MM.1S (cell line): ENCODE measurements around the gene SOX13.

Source experiments
- EZH2 ChIP-seq: fragments of 300-600 bp; sonication (generic); optimal IDR thresholded peaks from 2 replicates; pipeline ENCODE3; 2017; ENCODE audit warnings: low read depth, mild to moderate bottlenecking, antibody characterized with exemption, low read length, mixed read lengths
- EZH2phosphoT487 ChIP-seq: fragments of 300-600 bp; sonication (generic); IDR thresholded peaks from 2 replicates; pipeline ENCODE4 v1.6.1; 2018; ENCODE audit warnings: antibody characterized with exemption, low read length
- TF ChIP-seq, protein P1 (sequence below): fragments of 300-600 bp; sonication (generic); IDR thresholded peaks from 2 replicates; pipeline ENCODE4 v1.5.1; 2016; ENCODE audit warnings: antibody characterized with exemption, low read length, mixed read lengths

DNA sequence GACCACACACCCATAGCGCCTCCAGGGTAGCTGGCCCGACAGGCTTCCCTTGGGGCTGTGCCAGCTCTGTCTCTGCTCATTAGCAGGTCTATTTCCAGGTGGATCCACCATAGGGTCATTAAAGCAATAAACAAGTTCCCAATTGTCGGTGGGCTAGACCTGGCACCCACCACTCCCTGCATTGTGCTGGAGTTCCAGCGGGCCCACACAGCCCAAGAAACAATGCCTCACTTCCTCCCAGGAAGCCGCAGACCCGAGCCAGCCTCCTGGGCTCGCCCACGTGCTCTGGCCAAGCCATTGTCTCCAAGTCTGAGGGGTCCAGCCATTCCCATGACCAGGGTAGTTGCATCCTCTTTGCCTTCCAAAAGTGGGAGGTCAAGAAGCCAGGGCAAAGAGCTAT, 27.5 kb upstream of the SOX13 start:
- TF ChIP-seq, protein P1, sequence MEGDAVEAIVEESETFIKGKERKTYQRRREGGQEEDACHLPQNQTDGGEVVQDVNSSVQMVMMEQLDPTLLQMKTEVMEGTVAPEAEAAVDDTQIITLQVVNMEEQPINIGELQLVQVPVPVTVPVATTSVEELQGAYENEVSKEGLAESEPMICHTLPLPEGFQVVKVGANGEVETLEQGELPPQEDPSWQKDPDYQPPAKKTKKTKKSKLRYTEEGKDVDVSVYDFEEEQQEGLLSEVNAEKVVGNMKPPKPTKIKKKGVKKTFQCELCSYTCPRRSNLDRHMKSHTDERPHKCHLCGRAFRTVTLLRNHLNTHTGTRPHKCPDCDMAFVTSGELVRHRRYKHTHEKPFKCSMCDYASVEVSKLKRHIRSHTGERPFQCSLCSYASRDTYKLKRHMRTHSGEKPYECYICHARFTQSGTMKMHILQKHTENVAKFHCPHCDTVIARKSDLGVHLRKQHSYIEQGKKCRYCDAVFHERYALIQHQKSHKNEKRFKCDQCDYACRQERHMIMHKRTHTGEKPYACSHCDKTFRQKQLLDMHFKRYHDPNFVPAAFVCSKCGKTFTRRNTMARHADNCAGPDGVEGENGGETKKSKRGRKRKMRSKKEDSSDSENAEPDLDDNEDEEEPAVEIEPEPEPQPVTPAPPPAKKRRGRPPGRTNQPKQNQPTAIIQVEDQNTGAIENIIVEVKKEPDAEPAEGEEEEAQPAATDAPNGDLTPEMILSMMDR = no peak
- TF ChIP-seq EZH2 (no peak), EZH2phosphoT487 (no peak)
